Keratinocyte (primary cell): ENCODE results near the gene SLC25A43. TPM values are rescaled to one million over a fixed set of nuclear protein-coding genes. Genes with fewer than 3 reads are reported as not detected.

Experiments used
- DNase-seq: peaks from one replicate; pipeline ENCODE4 v3.0.0-alpha.2; 2011; ENCODE audit warnings: low read depth, missing footprints, low spot score
- FAIRE-seq: peaks from 2 replicates; lab custom pipeline; 2011; peaks lifted over from hg19 to GRCh38; lab: Jason Lieb, UNC
- H2AFZ ChIP-seq: 2 replicates; pipeline ENCODE4 v1.6.0; 2012; ENCODE audit warnings: low read length, control low read depth, inconsistent platforms; ENCODE audit not compliant: control insufficient read depth
- H3K27ac ChIP-seq: 2 replicates; pipeline ENCODE4 v1.5.1; 2011; ENCODE audit warnings: low read length; ENCODE audit not compliant: control insufficient read depth, insufficient read depth
- H3K27me3 ChIP-seq: 3 replicates; pipeline ENCODE4 v1.6.0; 2011; ENCODE audit warnings: low read length; ENCODE audit not compliant: control insufficient read depth, insufficient read depth; ENCODE audit errors: extremely low read depth
- H3K36me3 ChIP-seq, 2 experiments: 2 replicates in 1 of 2; 3 replicates in 1 of 2; pipeline ENCODE4 v1.5.1; 2011; ENCODE audit warnings: low read length in 2 of 2, mild to moderate bottlenecking in 1 of 2; ENCODE audit not compliant: control insufficient read depth in 2 of 2, insufficient read depth in 2 of 2; ENCODE audit errors: extremely low read depth in 1 of 2
- H3K4me1 ChIP-seq: 3 replicates; pipeline ENCODE4 v1.5.1; 2011; ENCODE audit warnings: low read length; ENCODE audit not compliant: control insufficient read depth, insufficient read depth; ENCODE audit errors: extremely low read depth
- H3K4me2 ChIP-seq: 3 replicates; pipeline ENCODE4 v1.6.0; 2011; ENCODE audit warnings: low read depth, low read length; ENCODE audit not compliant: control insufficient read depth, insufficient read depth; ENCODE audit errors: extremely low read depth
- H3K4me3 ChIP-seq, 3 experiments: fragments of 200-600 bp in 1 of 3; sonication (generic) in 1 of 3; 2 replicates in 2 of 3; 3 replicates in 1 of 3; pipeline ENCODE4 v1.5.1; 2011 to 2016; ENCODE audit warnings: low read length in 3 of 3, mild to moderate bottlenecking in 3 of 3, control low read depth in 2 of 3, inconsistent platforms in 1 of 3, low read depth in 1 of 3, mixed read lengths in 1 of 3, mixed run types in 1 of 3, moderate library complexity in 1 of 3; ENCODE audit not compliant: control insufficient read depth in 2 of 3, insufficient read depth in 2 of 3; ENCODE audit errors: extremely low read depth in 1 of 3
- H3K79me2 ChIP-seq: 2 replicates; pipeline ENCODE4 v1.6.0; 2012; ENCODE audit warnings: low read length; ENCODE audit not compliant: control insufficient read depth, insufficient read depth
- H3K9ac ChIP-seq: 3 replicates; pipeline ENCODE4 v1.6.0; 2011; ENCODE audit warnings: low read length; ENCODE audit not compliant: control insufficient read depth, insufficient read depth; ENCODE audit errors: extremely low read depth
- H3K9me1 ChIP-seq: 3 replicates; pipeline ENCODE4 v1.6.0; 2011; ENCODE audit warnings: low read length; ENCODE audit not compliant: control insufficient read depth, insufficient read depth; ENCODE audit errors: extremely low read depth
- H3K9me3 ChIP-seq: 2 replicates; pipeline ENCODE4 v1.5.1; 2012; ENCODE audit warnings: low read depth, low read length; ENCODE audit not compliant: control insufficient read depth
- H4K20me1 ChIP-seq: 3 replicates; pipeline ENCODE4 v1.6.0; 2011; ENCODE audit warnings: low read length; ENCODE audit not compliant: control insufficient read depth, insufficient read depth; ENCODE audit errors: extremely low read depth
- CTCF ChIP-seq, 3 experiments: IDR thresholded peaks in 1 of 3; conservative IDR thresholded peaks in 1 of 3; optimal IDR thresholded peaks in 1 of 3; 2 replicates in 2 of 3; 3 replicates in 1 of 3; pipeline versions ENCODE3 to v1.5.1; 2011; ENCODE audit warnings: low read length in 3 of 3, mild to moderate bottlenecking in 3 of 3, moderate library complexity in 2 of 3, control low read depth in 1 of 3, inconsistent platforms in 1 of 3; ENCODE audit not compliant: insufficient read depth in 2 of 3; ENCODE audit errors: extremely low read depth in 1 of 3
- EZH2 ChIP-seq: IDR thresholded peaks from one replicate; pipeline ENCODE4 v1.6.1; 2012; ENCODE audit warnings: inconsistent platforms, mild to moderate bottlenecking, low read length, moderate library complexity
- dilution Hi-C: fragments of 300-500 bp; cut with MboI; formaldehyde crosslinking; loops from one replicate; pipeline ENCODE4 v1.7.0; 2020; ENCODE audit warnings: low sequenced_read_pairs; ENCODE audit not compliant: extremely low pct_ligation_motif_present
- polyA plus RNA-seq, 5 experiments: library from polyadenylated mRNA; depleted of rRNA in 3 of 5; stranded (reverse) in 3 of 5; stranded (forward) in 1 of 5; unstranded in 1 of 5; fragments of >200 nt; gene quantifications; 1 replicate in 1 of 5; 2 replicates in 3 of 5; 3 replicates in 1 of 5; pipeline versions ENCODE4 v1.2.1 to v1.2.3, GENCODE V29; 2011 to 2012; ENCODE audit warnings: missing spikeins in 2 of 5, low read depth in 1 of 5, low replicate concordance in 1 of 5

The SLC25A43 gene
- polyA plus RNA-seq, 1 donor (not counting 4 experiments of a cell fraction or from before 2014, with no cell fraction given), result 23.0 TPM

GRCh38 chrX:119466970-119467369, 67.8 kb downstream of the SLC25A43 start:
- H3K4me1 ChIP-seq, result no peaks in the 10 kb centered on the region
- H2AFZ ChIP-seq, result no peak overlapping the region
- H3K4me2 ChIP-seq, result no peak overlapping the region
- peaks cover 7% of the 10 kb centered on the region for H4K20me1 ChIP-seq
- H3K9me3 ChIP-seq, result no peaks in the 10 kb centered on the region
- H3K4me3 ChIP-seq, result no peak overlapping the region
- H3K36me3 ChIP-seq, result peaks cover 0 to 9% of the 10 kb centered on the region in 2 experiments
- H3K27ac ChIP-seq, result no peak overlapping the region
- no peaks in the 10 kb centered on the region for H3K9me1 ChIP-seq
- dilution Hi-C loops, result no loop called here
- no peaks in the 10 kb centered on the region for H3K27me3 ChIP-seq
- DNase-seq (no peak), FAIRE-seq (no peak)
- TF ChIP-seq EZH2 (no peak), CTCF (optimal IDR thresholded peaks at IDR 0.05 in 1 of 3, IDR thresholded peaks at IDR 0.05 in 1 of 3, conservative IDR thresholded peaks at IDR 0.05 in 1 of 3; ENCODE audit: extremely low read depth in 1 of 3, insufficient read depth in 2 of 3, low read length in 3 of 3) (no peak)
- peaks cover 9% of the 10 kb centered on the region for H3K79me2 ChIP-seq
- no peak overlapping the region for H3K9ac ChIP-seq

GRCh38 chrX:119467433-119467832, 68.3 kb downstream of the SLC25A43 start:
- H3K4me3 ChIP-seq, result no peak overlapping the region
- H3K4me2 ChIP-seq, result no peak overlapping the region
- no peak overlapping the region for H2AFZ ChIP-seq
- peaks cover 0 to 9% of the 10 kb centered on the region in 2 experiments for H3K36me3 ChIP-seq
- TF ChIP-seq EZH2, result no peak
- TF ChIP-seq CTCF (optimal IDR thresholded peaks at IDR 0.05 in 1 of 3, IDR thresholded peaks at IDR 0.05 in 1 of 3, conservative IDR thresholded peaks at IDR 0.05 in 1 of 3; ENCODE audit: extremely low read depth in 1 of 3, insufficient read depth in 2 of 3, low read length in 3 of 3), result no peak
- H3K9me1 ChIP-seq, result no peaks in the 10 kb centered on the region
- no peak for FAIRE-seq
- peaks cover 7% of the 10 kb centered on the region for H4K20me1 ChIP-seq
- no peak for DNase-seq
- no peaks in the 10 kb centered on the region for H3K9me3 ChIP-seq
- no peaks in the 10 kb centered on the region for H3K27me3 ChIP-seq
- H3K4me1 ChIP-seq, result no peaks in the 10 kb centered on the region
- no peak overlapping the region for H3K9ac ChIP-seq
- dilution Hi-C loops, result no loop called here
- H3K79me2 ChIP-seq, result peaks cover 9% of the 10 kb centered on the region
- H3K27ac ChIP-seq, result no peak overlapping the region
